Esophagus squamous epithelium (tissue), 4 donors: ENCODE measurements around the gene KRIT1.

ENCODE experiments used
- CTCF ChIP-seq, 6 experiments: fragments of 450-650 bp in 4 of 6; fragments of 200-600 bp in 2 of 6; sonication (generic) in 2 of 6; IDR thresholded peaks; one replicate each; pipeline ENCODE4 v1.5.1; 2016 to 2019; ENCODE audit warnings: antibody characterized with exemption in 6 of 6, mild to moderate bottlenecking in 4 of 6, moderate library complexity in 4 of 6
- POLR2A ChIP-seq, 4 donors: fragments of 450-650 bp; IDR thresholded peaks; one replicate each; pipeline ENCODE4 v1.6.1; 2017; ENCODE audit warnings: antibody characterized with exemption in 4 of 4, mild to moderate bottlenecking in 4 of 4, moderate library complexity in 3 of 4

- no peak for TF ChIP-seq CTCF (IDR thresholded peaks at IDR 0.05)
- TF ChIP-seq POLR2A (IDR thresholded peaks at IDR 0.05) = no peak
These were observed 39.0 kb downstream of the KRIT1 start for GRCh38 chr7:92206672-92207071.
